Astrocyte (in vitro differentiated cells and primary cell): ENCODE measurements around the gene KLK13. TPM values are rescaled to one million over a fixed set of nuclear protein-coding genes. Genes with fewer than 3 reads are reported as not detected.

Source experiments
- DNase-seq: peaks from one replicate; pipeline ENCODE4 v3.0.0-alpha.2; 2010; ENCODE audit warnings: low read depth
- FAIRE-seq: peaks from 2 replicates; lab custom pipeline; 2011; peaks lifted over from hg19 to GRCh38; lab: Jason Lieb, UNC
- H2AFZ ChIP-seq: 2 replicates; pipeline ENCODE4 v1.6.0; 2012; ENCODE audit warnings: low read depth, low read length, inconsistent platforms
- H3K27ac ChIP-seq: 2 replicates; pipeline ENCODE4 v1.5.1; 2011; ENCODE audit warnings: low read depth, low read length, inconsistent platforms
- H3K27me3 ChIP-seq: 2 replicates; pipeline ENCODE4 v1.6.0; 2011; ENCODE audit warnings: low read length, inconsistent platforms; ENCODE audit not compliant: insufficient read depth
- H3K36me3 ChIP-seq: 2 replicates; pipeline ENCODE4 v1.5.1; 2011; ENCODE audit warnings: low read length, inconsistent platforms; ENCODE audit not compliant: insufficient read depth
- H3K4me1 ChIP-seq: 2 replicates; pipeline ENCODE4 v1.5.1; 2011; ENCODE audit warnings: low read length, inconsistent platforms; ENCODE audit not compliant: insufficient read depth
- H3K4me2 ChIP-seq: 2 replicates; pipeline ENCODE4 v1.6.0; 2012; ENCODE audit warnings: low read length, inconsistent platforms
- H3K4me3 ChIP-seq: 2 replicates; pipeline ENCODE4 v1.5.1; 2011; ENCODE audit warnings: low read depth, mild to moderate bottlenecking, low read length, inconsistent platforms; ENCODE audit not compliant: insufficient read depth
- H3K79me2 ChIP-seq: 2 replicates; pipeline ENCODE4 v1.6.0; 2012; ENCODE audit warnings: mild to moderate bottlenecking, low read length, inconsistent platforms; ENCODE audit not compliant: insufficient read depth
- H3K9ac ChIP-seq: 2 replicates; pipeline ENCODE4 v1.6.0; 2012; ENCODE audit warnings: mild to moderate bottlenecking, low read length, inconsistent platforms
- H3K9me3 ChIP-seq: 2 replicates; pipeline ENCODE4 v1.5.1; 2012; ENCODE audit warnings: low read depth, mild to moderate bottlenecking, low read length, inconsistent platforms; ENCODE audit not compliant: insufficient read depth
- H4K20me1 ChIP-seq: 2 replicates; pipeline ENCODE4 v1.6.0; 2012; ENCODE audit warnings: low read length, inconsistent platforms; ENCODE audit not compliant: insufficient read depth
- H3K27ac Mint-ChIP-seq: one replicate; pipeline ENCODE4 v1.8.0; 2021; ENCODE audit warnings: mild to moderate bottlenecking, mixed read lengths; ENCODE audit not compliant: unreplicated experiment
- H3K27me3 Mint-ChIP-seq: one replicate; pipeline ENCODE4 v1.8.0; 2021; ENCODE audit warnings: low read depth, mixed read lengths; ENCODE audit not compliant: unreplicated experiment
- H3K36me3 Mint-ChIP-seq: one replicate; pipeline ENCODE4 v1.8.0; 2021; ENCODE audit warnings: low read depth, mixed read lengths; ENCODE audit not compliant: unreplicated experiment
- H3K4me1 Mint-ChIP-seq: one replicate; pipeline ENCODE4 v1.8.0; 2021; ENCODE audit warnings: low read depth, mixed read lengths; ENCODE audit not compliant: unreplicated experiment
- H3K4me3 Mint-ChIP-seq: one replicate; pipeline ENCODE4 v1.8.0; 2021; ENCODE audit warnings: mild to moderate bottlenecking, moderate library complexity, mixed read lengths; ENCODE audit not compliant: unreplicated experiment
- H3K9me3 Mint-ChIP-seq: one replicate; pipeline ENCODE4 v1.8.0; 2021; ENCODE audit warnings: mild to moderate bottlenecking, mixed read lengths; ENCODE audit not compliant: unreplicated experiment
- EZH2 ChIP-seq: IDR thresholded peaks from 2 replicates; pipeline ENCODE4 v1.6.1; 2012; ENCODE audit warnings: mild to moderate bottlenecking, low read length, inconsistent platforms; ENCODE audit not compliant: insufficient read depth
- total RNA-seq: library from RNA; stranded (reverse); gene quantifications from 2 replicates; pipeline ENCODE4 v1.2.1, GENCODE V29; 2021
- TF ChIP-seq, protein P1 (sequence below): IDR thresholded peaks from 2 replicates; pipeline ENCODE4 v1.5.1; 2011; ENCODE audit warnings: low read depth, mild to moderate bottlenecking, inconsistent platforms, low read length, moderate library complexity; ENCODE audit not compliant: insufficient read depth

The KLK13 gene
- total RNA-seq, 1 donor from 2014 or later, result 0.32 TPM

DNA sequence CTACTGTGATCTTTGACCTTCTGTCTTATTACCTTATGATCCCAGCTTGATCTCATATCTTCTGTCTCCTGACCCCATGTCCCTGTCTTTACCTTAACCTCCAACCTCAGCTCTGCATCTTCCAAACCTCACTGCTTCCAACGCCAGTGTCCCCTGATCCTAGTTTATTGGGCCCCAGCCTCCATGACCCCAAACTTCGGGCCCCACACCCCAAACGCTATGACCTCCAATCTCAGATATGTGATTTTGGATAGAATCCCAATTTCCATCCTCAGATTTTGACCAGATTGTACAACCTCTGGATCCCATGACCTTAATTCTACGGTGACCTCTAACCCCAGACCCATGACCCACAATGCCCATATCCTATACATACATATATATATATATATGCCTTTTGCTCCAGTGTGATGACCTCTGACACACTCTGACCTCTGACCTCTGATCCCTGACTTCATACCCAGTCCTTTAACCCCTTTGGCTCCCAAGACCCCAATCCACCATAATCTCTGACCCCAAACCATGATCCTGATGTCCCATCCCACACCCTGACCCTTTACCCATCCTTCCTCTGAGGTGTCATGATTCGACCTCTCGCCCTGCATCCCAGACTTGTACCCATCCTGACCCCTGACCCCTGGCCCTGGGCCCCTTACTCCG, 33.5 kb downstream of the KLK13 start:
- no peak overlapping the region for H3K4me2 ChIP-seq
- no peak overlapping the region for H3K27ac Mint-ChIP-seq
- no peak overlapping the region for H3K4me3 Mint-ChIP-seq
- no peak overlapping the region for H3K27ac ChIP-seq
- no peaks in the 10 kb centered on the region for H3K9me3 ChIP-seq
- no peaks in the 10 kb centered on the region for H3K4me1 ChIP-seq
- TF ChIP-seq, protein P1, sequence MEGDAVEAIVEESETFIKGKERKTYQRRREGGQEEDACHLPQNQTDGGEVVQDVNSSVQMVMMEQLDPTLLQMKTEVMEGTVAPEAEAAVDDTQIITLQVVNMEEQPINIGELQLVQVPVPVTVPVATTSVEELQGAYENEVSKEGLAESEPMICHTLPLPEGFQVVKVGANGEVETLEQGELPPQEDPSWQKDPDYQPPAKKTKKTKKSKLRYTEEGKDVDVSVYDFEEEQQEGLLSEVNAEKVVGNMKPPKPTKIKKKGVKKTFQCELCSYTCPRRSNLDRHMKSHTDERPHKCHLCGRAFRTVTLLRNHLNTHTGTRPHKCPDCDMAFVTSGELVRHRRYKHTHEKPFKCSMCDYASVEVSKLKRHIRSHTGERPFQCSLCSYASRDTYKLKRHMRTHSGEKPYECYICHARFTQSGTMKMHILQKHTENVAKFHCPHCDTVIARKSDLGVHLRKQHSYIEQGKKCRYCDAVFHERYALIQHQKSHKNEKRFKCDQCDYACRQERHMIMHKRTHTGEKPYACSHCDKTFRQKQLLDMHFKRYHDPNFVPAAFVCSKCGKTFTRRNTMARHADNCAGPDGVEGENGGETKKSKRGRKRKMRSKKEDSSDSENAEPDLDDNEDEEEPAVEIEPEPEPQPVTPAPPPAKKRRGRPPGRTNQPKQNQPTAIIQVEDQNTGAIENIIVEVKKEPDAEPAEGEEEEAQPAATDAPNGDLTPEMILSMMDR, result no peak
- no peak for TF ChIP-seq EZH2
- no peaks in the 10 kb centered on the region for H3K4me1 Mint-ChIP-seq
- H3K36me3 ChIP-seq, result no peaks in the 10 kb centered on the region
- H3K9ac ChIP-seq, result no peak overlapping the region
- no peaks in the 10 kb centered on the region for H3K36me3 Mint-ChIP-seq
- no peak overlapping the region for H2AFZ ChIP-seq
- no peak for DNase-seq
- peaks cover 7% of the 10 kb centered on the region for H3K9me3 Mint-ChIP-seq
- H3K27me3 Mint-ChIP-seq, result peaks cover 40% of the 10 kb centered on the region
- FAIRE-seq, result no peak
- no peaks in the 10 kb centered on the region for H4K20me1 ChIP-seq
- no peak overlapping the region for H3K4me3 ChIP-seq
- no peaks in the 10 kb centered on the region for H3K27me3 ChIP-seq
- H3K79me2 ChIP-seq, result no peaks in the 10 kb centered on the region

DNA sequence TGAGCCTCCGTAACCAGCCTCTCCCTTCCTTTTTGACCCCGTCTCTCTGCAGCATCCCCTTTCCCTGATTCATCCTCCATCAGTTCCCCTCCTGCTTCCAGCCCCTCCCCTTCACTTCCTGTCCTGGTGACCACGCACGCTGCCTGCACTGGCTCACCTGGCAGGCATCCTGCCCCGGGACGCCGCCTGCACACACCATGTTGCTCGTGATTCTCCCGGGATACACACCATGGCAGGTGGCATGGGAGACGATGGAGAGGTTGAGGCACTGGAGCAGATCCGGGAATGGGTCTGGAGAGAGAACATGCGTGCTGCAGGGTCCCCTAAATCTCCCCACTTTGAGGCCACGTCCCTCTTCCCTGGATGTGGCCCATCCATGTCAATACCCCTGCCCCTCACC, 34.3 kb downstream of the KLK13 start:
- no peak overlapping the region for H3K27ac ChIP-seq
- H3K36me3 ChIP-seq, result no peaks in the 10 kb centered on the region
- Mint-ChIP-seq H3K4me3 (no peak overlapping the region), H3K9me3 (peaks cover 7% of the 10 kb centered on the region), H3K36me3 (no peaks in the 10 kb centered on the region), H3K4me1 (no peaks in the 10 kb centered on the region), H3K27ac (no peak overlapping the region), H3K27me3 (peaks cover 42% of the 10 kb centered on the region)
- H3K79me2 ChIP-seq, result no peaks in the 10 kb centered on the region
- FAIRE-seq (no peak), DNase-seq (no peak)
- H3K4me3 ChIP-seq, result no peak overlapping the region
- no peaks in the 10 kb centered on the region for H4K20me1 ChIP-seq
- H2AFZ ChIP-seq, result no peak overlapping the region
- H3K27me3 ChIP-seq, result no peaks in the 10 kb centered on the region
- no peaks in the 10 kb centered on the region for H3K9me3 ChIP-seq
- H3K9ac ChIP-seq, result no peak overlapping the region
- H3K4me2 ChIP-seq, result no peak overlapping the region
- H3K4me1 ChIP-seq, result no peaks in the 10 kb centered on the region
- TF ChIP-seq, protein P1, result no peak
- no peak for TF ChIP-seq EZH2

DNA sequence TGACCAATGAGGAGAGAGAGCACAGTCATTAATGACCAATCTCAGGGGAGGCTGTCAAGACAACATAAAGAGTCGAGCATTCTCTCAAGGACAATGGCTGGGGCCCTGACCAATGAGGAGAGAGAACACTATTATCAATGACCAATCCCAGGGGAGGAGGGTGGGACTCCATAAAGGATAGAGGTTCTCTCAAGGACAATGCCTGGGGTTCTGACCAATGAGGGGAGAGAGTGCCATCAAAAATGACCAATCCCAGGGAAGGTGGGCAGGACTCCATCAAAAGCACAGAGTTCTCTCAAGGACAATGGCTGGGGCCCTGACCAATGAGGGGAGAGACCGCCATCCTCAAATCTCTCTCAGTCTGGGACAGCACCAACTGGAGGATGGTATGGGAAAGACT, 35.2 kb downstream of the KLK13 start:
- H3K4me1 Mint-ChIP-seq, result no peaks in the 10 kb centered on the region
- no peaks in the 10 kb centered on the region for H4K20me1 ChIP-seq
- H3K27ac ChIP-seq, result no peak overlapping the region
- H3K9ac ChIP-seq, result no peak overlapping the region
- no peak overlapping the region for H3K4me3 Mint-ChIP-seq
- no peak overlapping the region for H2AFZ ChIP-seq
- H3K27me3 ChIP-seq, result no peaks in the 10 kb centered on the region
- peaks cover 7% of the 10 kb centered on the region for H3K9me3 Mint-ChIP-seq
- H3K36me3 ChIP-seq, result no peaks in the 10 kb centered on the region
- DNase-seq (no peak), FAIRE-seq (no peak)
- no peaks in the 10 kb centered on the region for H3K36me3 Mint-ChIP-seq
- H3K79me2 ChIP-seq, result no peaks in the 10 kb centered on the region
- no peak for TF ChIP-seq EZH2
- TF ChIP-seq, protein P1, result no peak
- no peak overlapping the region for H3K4me3 ChIP-seq
- no peak overlapping the region for H3K4me2 ChIP-seq
- no peaks in the 10 kb centered on the region for H3K4me1 ChIP-seq
- peaks cover 44% of the 10 kb centered on the region for H3K27me3 Mint-ChIP-seq
- H3K27ac Mint-ChIP-seq, result no peak overlapping the region
- no peaks in the 10 kb centered on the region for H3K9me3 ChIP-seq
